ENCODE measurements around the gene ATP12A.
A peak's percentile ranks its signal among the peaks of the same experiment; 100 is the strongest.

Gene ATP12A

GRCh38 chr13:24741016-24741662 lies 60.9 kb downstream of the ATP12A start:
- no peaks in the 10 kb centered on the region for H3K4me1 ChIP-seq (ENCODE audit: control insufficient read depth, insufficient read depth, low read length)
- H3K27me3 ChIP-seq (ENCODE audit: control insufficient read depth, insufficient read depth, low read length), result peaks cover 25% of the 10 kb centered on the region
- H3K4me3 ChIP-seq (ENCODE audit: low read length), result no peak overlapping the region
- no peaks in the 10 kb centered on the region for H3K36me3 ChIP-seq (ENCODE audit: insufficient read depth, low read length)
- H3K9ac ChIP-seq (ENCODE audit: low read depth, low read length), result no peak overlapping the region
- no peaks in the 10 kb centered on the region for H3K9me3 ChIP-seq (replicated peaks; ENCODE audit: low read length)
- H3K4me2 ChIP-seq (ENCODE audit: low read length), result no peak overlapping the region

- H3K4me1 ChIP-seq (ENCODE audit: control insufficient read depth, insufficient read depth, low read length), result no peaks in the 10 kb centered on the region
- H3K9me3 ChIP-seq (replicated peaks; ENCODE audit: low read length), result no peaks in the 10 kb centered on the region
- no peaks in the 10 kb centered on the region for H3K36me3 ChIP-seq (ENCODE audit: insufficient read depth, low read length)
- H3K4me2 ChIP-seq (ENCODE audit: low read length), result no peak overlapping the region
- H3K4me3 ChIP-seq (ENCODE audit: low read length), result no peak overlapping the region
- H3K27me3 ChIP-seq (ENCODE audit: control insufficient read depth, insufficient read depth, low read length), result peaks cover 32% of the 10 kb centered on the region
- no peak overlapping the region for H3K9ac ChIP-seq (ENCODE audit: low read depth, low read length)
These were observed 61.6 kb downstream of the ATP12A start for GRCh38 chr13:24741791-24742190.

GRCh38 chr13:24742294-24742693 lies 62.1 kb downstream of the ATP12A start:
- Histone ChIP-seq H3K9me3 (replicated peaks; ENCODE audit: low read length) (no peaks in the 10 kb centered on the region), H3K9ac (ENCODE audit: low read depth, low read length) (no peak overlapping the region), H3K36me3 (ENCODE audit: insufficient read depth, low read length) (no peaks in the 10 kb centered on the region), H3K4me1 (ENCODE audit: control insufficient read depth, insufficient read depth, low read length) (peaks cover 2% of the 10 kb centered on the region), H3K27me3 (ENCODE audit: control insufficient read depth, insufficient read depth, low read length) (peaks cover 37% of the 10 kb centered on the region), H3K4me2 (ENCODE audit: low read length) (no peak overlapping the region), H3K4me3 (ENCODE audit: low read length) (no peak overlapping the region)

DNA sequence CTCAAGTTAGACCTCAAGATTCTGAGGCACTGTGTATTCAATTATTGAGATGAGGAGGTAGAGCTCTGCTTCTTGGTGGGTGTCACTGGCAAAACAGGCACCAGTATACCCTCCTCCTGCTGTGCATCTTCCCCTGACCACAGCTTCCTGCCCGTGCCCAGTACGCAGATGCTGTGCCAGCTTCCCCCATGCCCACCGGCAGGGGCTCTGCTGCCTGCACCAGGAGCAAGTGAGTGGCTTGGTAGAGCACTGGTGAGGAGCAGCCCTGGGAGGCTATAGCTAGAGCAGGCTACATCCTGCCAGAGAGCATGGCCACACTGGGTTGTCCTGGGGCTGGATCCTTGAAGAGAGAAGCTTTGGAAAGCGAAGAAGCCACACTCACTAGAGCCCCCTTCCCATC lies 62.8 kb downstream of the ATP12A start:
- Histone ChIP-seq H3K9me3 (replicated peaks; ENCODE audit: low read length) (no peaks in the 10 kb centered on the region), H3K36me3 (ENCODE audit: insufficient read depth, low read length) (no peaks in the 10 kb centered on the region), H3K4me3 (ENCODE audit: low read length) (no peak overlapping the region), H3K9ac (ENCODE audit: low read depth, low read length) (no peak overlapping the region), H3K4me2 (ENCODE audit: low read length) (no peak overlapping the region), H3K4me1 (ENCODE audit: control insufficient read depth, insufficient read depth, low read length) (peaks cover 7% of the 10 kb centered on the region), H3K27me3 (ENCODE audit: control insufficient read depth, insufficient read depth, low read length) (peaks cover 43% of the 10 kb centered on the region)

DNA sequence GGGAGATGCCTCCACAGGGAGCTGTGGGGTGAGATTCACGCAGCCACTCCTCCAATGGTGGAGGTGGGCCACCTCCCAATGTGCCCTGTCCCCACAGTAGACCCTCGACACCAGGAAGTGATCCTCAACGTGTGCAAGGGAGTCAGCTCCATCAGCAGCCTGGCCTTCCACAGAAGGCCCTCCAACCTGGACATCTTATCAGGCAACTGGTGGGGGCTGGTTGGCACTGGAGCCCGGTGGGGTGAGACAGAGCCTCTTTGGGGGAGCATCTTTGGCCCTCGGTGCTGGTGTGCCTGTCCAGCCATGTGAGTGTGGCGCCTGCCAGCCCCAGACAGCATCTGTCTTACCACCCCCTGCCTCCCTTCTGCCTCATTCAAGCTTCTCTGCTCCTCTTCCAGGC lies 64.0 kb downstream of the ATP12A start:
- H3K9ac ChIP-seq (ENCODE audit: low read depth, low read length), result no peak overlapping the region
- no peaks in the 10 kb centered on the region for H3K9me3 ChIP-seq (replicated peaks; ENCODE audit: low read length)
- H3K4me1 ChIP-seq (ENCODE audit: control insufficient read depth, insufficient read depth, low read length), result peaks cover 7% of the 10 kb centered on the region
- H3K4me2 ChIP-seq (ENCODE audit: low read length), result no peak overlapping the region
- H3K36me3 ChIP-seq (ENCODE audit: insufficient read depth, low read length), result no peaks in the 10 kb centered on the region
- H3K27me3 ChIP-seq (ENCODE audit: control insufficient read depth, insufficient read depth, low read length), result peaks cover 53% of the 10 kb centered on the region
- H3K4me3 ChIP-seq (ENCODE audit: low read length), result no peak overlapping the region

GRCh38 chr13:24745516-24745860 lies 65.3 kb downstream of the ATP12A start:
- no peak overlapping the region for H3K4me3 ChIP-seq (ENCODE audit: low read length)
- H3K4me2 ChIP-seq (ENCODE audit: low read length), result no peak overlapping the region
- H3K9ac ChIP-seq (ENCODE audit: low read depth, low read length), result no peak overlapping the region
- peaks cover 58% of the 10 kb centered on the region for H3K27me3 ChIP-seq (ENCODE audit: control insufficient read depth, insufficient read depth, low read length)
- H3K4me1 ChIP-seq (ENCODE audit: control insufficient read depth, insufficient read depth, low read length), result peaks cover 7% of the 10 kb centered on the region
- no peaks in the 10 kb centered on the region for H3K36me3 ChIP-seq (ENCODE audit: insufficient read depth, low read length)
- no peaks in the 10 kb centered on the region for H3K9me3 ChIP-seq (replicated peaks; ENCODE audit: low read length)

GRCh38 chr13:24745861-24746617 lies 65.8 kb downstream of the ATP12A start:
- H3K4me3 ChIP-seq (ENCODE audit: low read length), result no peak overlapping the region
- H3K4me1 ChIP-seq (ENCODE audit: control insufficient read depth, insufficient read depth, low read length), result peaks cover 7% of the 10 kb centered on the region
- no peak overlapping the region for H3K9ac ChIP-seq (ENCODE audit: low read depth, low read length)
- H3K36me3 ChIP-seq (ENCODE audit: insufficient read depth, low read length), result no peaks in the 10 kb centered on the region
- H3K4me2 ChIP-seq (ENCODE audit: low read length), result no peak overlapping the region
- H3K27me3 ChIP-seq (ENCODE audit: control insufficient read depth, insufficient read depth, low read length), result peaks cover 58% of the 10 kb centered on the region
- no peaks in the 10 kb centered on the region for H3K9me3 ChIP-seq (replicated peaks; ENCODE audit: low read length)

DNA sequence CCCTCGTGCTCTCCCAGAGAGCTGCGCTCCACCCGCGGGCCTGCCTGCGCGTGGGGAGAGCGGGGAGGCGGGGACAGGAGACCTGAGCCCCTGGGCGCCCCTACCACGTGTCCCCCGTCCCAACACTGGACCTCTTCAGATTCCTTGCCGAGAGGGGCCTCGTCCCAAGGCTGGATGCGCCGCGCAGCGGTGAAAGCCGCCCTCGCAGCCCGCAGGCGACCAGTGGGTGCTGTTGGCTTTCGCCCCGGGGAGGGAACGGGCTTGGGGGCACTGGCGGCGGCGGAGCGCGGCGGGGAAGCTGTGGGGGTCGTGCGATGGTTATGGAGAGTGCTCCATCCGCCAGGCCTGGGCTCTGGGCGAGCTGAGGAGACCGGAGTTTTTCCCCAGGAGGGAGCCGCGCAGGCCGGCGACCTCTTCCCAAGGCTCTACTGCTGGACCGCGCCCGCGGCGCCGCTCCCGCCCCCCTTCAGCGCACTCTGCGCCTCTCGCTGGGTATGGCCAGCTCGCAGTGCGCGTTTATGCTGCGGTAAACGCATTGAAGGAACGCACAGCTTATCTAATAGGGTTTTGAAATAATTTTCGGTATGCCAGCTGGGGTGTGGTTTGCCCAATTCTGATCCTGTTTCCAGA lies 66.5 kb downstream of the ATP12A start:
- H3K9me3 ChIP-seq (replicated peaks; ENCODE audit: low read length), result no peaks in the 10 kb centered on the region
- no peak overlapping the region for H3K9ac ChIP-seq (ENCODE audit: low read depth, low read length)
- H3K4me3 ChIP-seq (ENCODE audit: low read length), result no peak overlapping the region
- peaks cover 64% of the 10 kb centered on the region for H3K27me3 ChIP-seq (ENCODE audit: control insufficient read depth, insufficient read depth, low read length)
- H3K36me3 ChIP-seq (ENCODE audit: insufficient read depth, low read length), result no peaks in the 10 kb centered on the region
- H3K4me2 ChIP-seq (ENCODE audit: low read length), result peak overlapping the region; percentile 66
- peaks cover 7% of the 10 kb centered on the region for H3K4me1 ChIP-seq (ENCODE audit: control insufficient read depth, insufficient read depth, low read length)

DNA sequence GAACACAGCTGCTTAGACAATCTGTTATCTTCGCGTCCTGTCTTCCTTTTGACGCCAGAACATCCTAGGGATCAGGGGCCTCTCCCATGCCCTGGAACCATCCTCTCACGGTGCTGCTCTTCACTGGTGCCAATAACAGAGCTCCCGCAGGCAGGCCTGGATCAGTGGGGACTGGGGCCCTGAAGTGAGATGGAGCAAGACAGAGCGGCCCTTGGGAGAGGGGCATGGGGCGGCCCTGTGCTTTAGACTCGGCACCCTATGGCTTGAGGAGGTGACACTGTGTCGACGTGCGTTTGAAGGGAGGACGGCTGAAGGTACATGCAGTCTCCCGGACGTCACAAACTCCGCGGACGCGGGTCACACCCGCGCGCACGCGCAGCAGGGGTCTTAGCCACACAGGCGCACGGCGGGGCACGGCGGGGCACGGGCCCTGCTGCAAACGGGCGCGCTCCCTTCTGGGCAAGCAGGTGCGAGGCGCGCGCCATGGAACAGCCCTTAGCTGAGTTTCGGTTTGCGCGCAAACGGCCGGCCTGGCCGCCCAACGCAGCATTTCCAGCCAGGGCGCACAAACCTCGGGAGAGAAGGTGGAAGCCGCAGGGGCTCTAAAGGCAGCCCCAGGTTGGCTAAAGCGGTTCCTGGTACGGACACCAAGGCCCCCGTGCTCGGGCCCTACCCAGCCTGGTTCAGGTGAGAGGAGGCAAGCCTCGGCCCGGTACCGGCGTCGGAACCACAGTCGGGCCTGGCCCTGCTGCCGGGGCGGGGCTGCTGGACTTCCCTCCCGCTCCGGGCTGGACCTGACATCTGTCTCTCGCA lies 67.2 kb downstream of the ATP12A start:
- H3K27me3 ChIP-seq (ENCODE audit: control insufficient read depth, insufficient read depth, low read length), result peaks cover 70% of the 10 kb centered on the region
- no peaks in the 10 kb centered on the region for H3K36me3 ChIP-seq (ENCODE audit: insufficient read depth, low read length)
- peak overlapping the region; percentile 58 for H3K4me3 ChIP-seq (ENCODE audit: low read length)
- H3K4me2 ChIP-seq (ENCODE audit: low read length), result peak overlapping the region; percentile 66
- no peaks in the 10 kb centered on the region for H3K9me3 ChIP-seq (replicated peaks; ENCODE audit: low read length)
- H3K9ac ChIP-seq (ENCODE audit: low read depth, low read length), result no peak overlapping the region
- peaks cover 7% of the 10 kb centered on the region for H3K4me1 ChIP-seq (ENCODE audit: control insufficient read depth, insufficient read depth, low read length)

DNA sequence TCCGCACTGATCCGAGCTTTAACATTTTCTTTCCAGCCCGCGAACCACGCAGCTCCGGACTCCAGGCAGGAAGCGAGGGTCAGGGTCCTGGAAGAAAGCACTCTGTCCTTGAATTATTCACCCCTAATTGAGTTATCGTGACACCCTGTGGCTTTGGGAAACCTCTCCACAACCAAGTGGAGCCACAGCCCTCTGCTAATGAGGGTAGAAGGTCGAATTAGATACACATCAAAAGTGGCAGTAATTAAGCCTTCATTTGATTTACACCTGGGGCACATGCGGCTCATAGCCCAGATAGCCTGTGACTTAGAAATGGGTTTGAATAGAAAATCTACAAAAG lies 67.8 kb downstream of the ATP12A start:
- Histone ChIP-seq H3K9me3 (replicated peaks; ENCODE audit: low read length) (no peaks in the 10 kb centered on the region), H3K4me1 (ENCODE audit: control insufficient read depth, insufficient read depth, low read length) (peaks cover 7% of the 10 kb centered on the region), H3K4me2 (ENCODE audit: low read length) (peak overlapping the region; percentile 66), H3K4me3 (ENCODE audit: low read length) (peak overlapping the region; percentile 58), H3K27me3 (ENCODE audit: control insufficient read depth, insufficient read depth, low read length) (peaks cover 71% of the 10 kb centered on the region), H3K36me3 (ENCODE audit: insufficient read depth, low read length) (no peaks in the 10 kb centered on the region), H3K9ac (ENCODE audit: low read depth, low read length) (no peak overlapping the region)

DNA sequence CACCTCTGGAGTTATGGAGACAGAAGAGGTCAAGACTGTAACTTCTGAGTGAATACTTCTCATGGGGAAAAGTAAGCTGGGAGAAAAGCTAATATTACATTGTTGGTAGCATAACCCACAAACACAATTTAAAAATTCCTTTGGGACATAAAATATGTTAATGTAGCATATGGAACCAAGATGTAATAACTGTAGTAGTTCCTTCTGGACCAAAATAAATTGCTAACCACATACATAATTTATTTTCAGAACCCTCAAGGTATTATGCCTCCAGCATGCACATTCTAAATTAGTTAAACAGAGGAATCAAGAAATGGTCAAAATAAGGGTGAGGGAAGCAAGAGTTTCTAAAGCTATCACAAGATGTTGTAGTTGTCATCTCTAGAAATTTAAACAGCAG lies 79.0 kb downstream of the ATP12A start:
- Histone ChIP-seq H3K4me2 (ENCODE audit: low read length) (no peak overlapping the region), H3K9ac (ENCODE audit: low read depth, low read length) (no peak overlapping the region), H3K36me3 (ENCODE audit: insufficient read depth, low read length) (no peaks in the 10 kb centered on the region), H3K9me3 (replicated peaks; ENCODE audit: low read length) (no peaks in the 10 kb centered on the region), H3K4me1 (ENCODE audit: control insufficient read depth, insufficient read depth, low read length) (no peaks in the 10 kb centered on the region), H3K4me3 (ENCODE audit: low read length) (no peak overlapping the region), H3K27me3 (ENCODE audit: control insufficient read depth, insufficient read depth, low read length) (peaks cover 6% of the 10 kb centered on the region)
